NCI-H128 (cell line): ENCODE measurements around the gene ATP8B1.
"Not testable (repeated sequence)": the region's sequence is repeated elsewhere in the genome, so short reads cannot be mapped to it uniquely, and the experiment has no call there.

Source experiments
- DNase-seq: peaks from one replicate; lab custom pipeline; 2025; ENCODE audit not compliant: unreplicated experiment; lab: John Stamatoyannopoulos, UW

Gene ATP8B1

GRCh38 chr18:57733861-57734260 lies 69.3 kb downstream of the ATP8B1 start:
- DNase-seq, result no peak

GRCh38 chr18:57730146-57730545 lies 73.0 kb downstream of the ATP8B1 start:
- DNase-seq, result no peak

- DNase-seq, result no peak
Measured at GRCh38 chr18:57728941-57729511, 74.1 kb downstream of the ATP8B1 start.

- DNase-seq, result no peak
Measured at GRCh38 chr18:57727952-57728807, 74.9 kb downstream of the ATP8B1 start.

GRCh38 chr18:57719211-57719935 lies 83.7 kb downstream of the ATP8B1 start:
- not testable (repeated sequence) for DNase-seq

GRCh38 chr18:57716549-57716948 lies 86.6 kb downstream of the ATP8B1 start:
- DNase-seq, result no peak

GRCh38 chr18:57715671-57716070 lies 87.4 kb downstream of the ATP8B1 start:
- no peak for DNase-seq

- no peak for DNase-seq
Measured at GRCh38 chr18:57715073-57715472, 88.0 kb downstream of the ATP8B1 start.

- DNase-seq, result no peak
Measured at GRCh38 chr18:57710226-57710625, 92.9 kb downstream of the ATP8B1 start.

GRCh38 chr18:57709335-57709734 lies 93.8 kb downstream of the ATP8B1 start:
- DNase-seq, result no peak

GRCh38 chr18:57708288-57708687 lies 94.8 kb downstream of the ATP8B1 start:
- DNase-seq, result no peak

- no peak for DNase-seq
Measured at GRCh38 chr18:57705832-57706595, 97.1 kb downstream of the ATP8B1 start.

- no peak for DNase-seq
Measured at GRCh38 chr18:57705011-57705410, 98.1 kb downstream of the ATP8B1 start.

- DNase-seq, result no peak
Measured at GRCh38 chr18:57698571-57699276, 104.4 kb downstream of the ATP8B1 start.

GRCh38 chr18:57697426-57697825 lies 105.7 kb downstream of the ATP8B1 start:
- no peak for DNase-seq

GRCh38 chr18:57696271-57696670 lies 106.8 kb downstream of the ATP8B1 start:
- DNase-seq, result no peak

- no peak for DNase-seq
Measured at GRCh38 chr18:57691363-57691762, 111.8 kb downstream of the ATP8B1 start.

GRCh38 chr18:57687970-57688369 lies 115.1 kb downstream of the ATP8B1 start:
- DNase-seq, result no peak

GRCh38 chr18:57683470-57683869 lies 119.6 kb downstream of the ATP8B1 start:
- no peak for DNase-seq
